ENCODE results near the gene COX15.

COX15 gene

GRCh38 chr10:99695761-99696160 lies 36.2 kb downstream of the COX15 start:
- H2AFZ ChIP-seq (ENCODE audit: low read length): no peak overlapping the region
- H4K20me1 ChIP-seq (ENCODE audit: insufficient read depth, low read length): no peaks in the 10 kb centered on the region
- no peak overlapping the region for H3K4me2 ChIP-seq (ENCODE audit: low read length)
- TF ChIP-seq EZH2 (IDR thresholded peaks at IDR 0.05; ENCODE audit: borderline replicate concordance, low read length) (no peak), CTCF (IDR thresholded peaks at IDR 0.05; ENCODE audit: low read length) (no peak)
- no peak overlapping the region for H3K9ac ChIP-seq (ENCODE audit: low read length)
- no peaks in the 10 kb centered on the region for H3F3A ChIP-seq (ENCODE audit: insufficient read depth, low read length)
- no peak overlapping the region for H3K4me3 ChIP-seq (ENCODE audit: low read depth, low read length, poor library complexity, severe bottlenecking)
- H3K4me1 ChIP-seq (ENCODE audit: insufficient read depth, low read length, severe bottlenecking): no peaks in the 10 kb centered on the region
- H3K9me2 ChIP-seq (ENCODE audit: low read depth, low read length): no peaks in the 10 kb centered on the region
- no peak overlapping the region for H3K27ac ChIP-seq (ENCODE audit: low read depth, low read length, poor library complexity, severe bottlenecking)
- no peaks in the 10 kb centered on the region for H3K36me3 ChIP-seq (ENCODE audit: insufficient read depth, low read length)
- no peaks in the 10 kb centered on the region for H3K79me2 ChIP-seq (ENCODE audit: insufficient read depth, low read length)
- no peaks in the 10 kb centered on the region for H3K9me3 ChIP-seq (ENCODE audit: low read length)
- H3K27me3 ChIP-seq (ENCODE audit: insufficient read depth, low read length): no peaks in the 10 kb centered on the region

- TF ChIP-seq EZH2 (IDR thresholded peaks at IDR 0.05; ENCODE audit: borderline replicate concordance, low read length): no peak
- no peak for TF ChIP-seq CTCF (IDR thresholded peaks at IDR 0.05; ENCODE audit: low read length)
- H4K20me1 ChIP-seq (ENCODE audit: insufficient read depth, low read length): no peaks in the 10 kb centered on the region
- H3K27me3 ChIP-seq (ENCODE audit: insufficient read depth, low read length): no peaks in the 10 kb centered on the region
- no peak overlapping the region for H3K9ac ChIP-seq (ENCODE audit: low read length)
- H3K9me3 ChIP-seq (ENCODE audit: low read length): no peaks in the 10 kb centered on the region
- no peak overlapping the region for H3K4me3 ChIP-seq (ENCODE audit: low read depth, low read length, poor library complexity, severe bottlenecking)
- no peak overlapping the region for H2AFZ ChIP-seq (ENCODE audit: low read length)
- no peak overlapping the region for H3K27ac ChIP-seq (ENCODE audit: low read depth, low read length, poor library complexity, severe bottlenecking)
- H3F3A ChIP-seq (ENCODE audit: insufficient read depth, low read length): no peaks in the 10 kb centered on the region
- H3K4me1 ChIP-seq (ENCODE audit: insufficient read depth, low read length, severe bottlenecking): no peaks in the 10 kb centered on the region
- no peaks in the 10 kb centered on the region for H3K79me2 ChIP-seq (ENCODE audit: insufficient read depth, low read length)
- no peak overlapping the region for H3K4me2 ChIP-seq (ENCODE audit: low read length)
- no peaks in the 10 kb centered on the region for H3K9me2 ChIP-seq (ENCODE audit: low read depth, low read length)
- H3K36me3 ChIP-seq (ENCODE audit: insufficient read depth, low read length): no peaks in the 10 kb centered on the region
Measured at GRCh38 chr10:99693933-99694583, 37.9 kb downstream of the COX15 start.

- no peaks in the 10 kb centered on the region for H4K20me1 ChIP-seq (ENCODE audit: insufficient read depth, low read length)
- H3K79me2 ChIP-seq (ENCODE audit: insufficient read depth, low read length): no peaks in the 10 kb centered on the region
- H3K4me3 ChIP-seq (ENCODE audit: low read depth, low read length, poor library complexity, severe bottlenecking): no peak overlapping the region
- no peaks in the 10 kb centered on the region for H3K4me1 ChIP-seq (ENCODE audit: insufficient read depth, low read length, severe bottlenecking)
- H3F3A ChIP-seq (ENCODE audit: insufficient read depth, low read length): no peaks in the 10 kb centered on the region
- no peak overlapping the region for H3K9ac ChIP-seq (ENCODE audit: low read length)
- no peaks in the 10 kb centered on the region for H3K27me3 ChIP-seq (ENCODE audit: insufficient read depth, low read length)
- no peaks in the 10 kb centered on the region for H3K36me3 ChIP-seq (ENCODE audit: insufficient read depth, low read length)
- no peak for TF ChIP-seq EZH2 (IDR thresholded peaks at IDR 0.05; ENCODE audit: borderline replicate concordance, low read length)
- no peak for TF ChIP-seq CTCF (IDR thresholded peaks at IDR 0.05; ENCODE audit: low read length)
- no peak overlapping the region for H2AFZ ChIP-seq (ENCODE audit: low read length)
- no peaks in the 10 kb centered on the region for H3K9me2 ChIP-seq (ENCODE audit: low read depth, low read length)
- H3K27ac ChIP-seq (ENCODE audit: low read depth, low read length, poor library complexity, severe bottlenecking): no peak overlapping the region
- H3K4me2 ChIP-seq (ENCODE audit: low read length): no peak overlapping the region
- H3K9me3 ChIP-seq (ENCODE audit: low read length): no peaks in the 10 kb centered on the region
Measured at GRCh38 chr10:99689461-99689860, 42.5 kb downstream of the COX15 start.

Data from OCI-LY1 (cell line).